Right forelimb (tissue), 1 donor: ENCODE data around the gene TJP3.
A peak's percentile ranks its signal among the peaks of the same experiment; 100 is the strongest.

Source experiments
- DNase-seq: peaks from one replicate; pipeline ENCODE4 v3.0.0-alpha.2; 2018

TJP3 gene

GRCh38 chr19:3670796-3671679, 37.1 kb upstream of the TJP3 start:
- DNase-seq, result peak; percentile 83

- no peak for DNase-seq
Measured at GRCh38 chr19:3671680-3672574, 36.3 kb upstream of the TJP3 start.

DNA sequence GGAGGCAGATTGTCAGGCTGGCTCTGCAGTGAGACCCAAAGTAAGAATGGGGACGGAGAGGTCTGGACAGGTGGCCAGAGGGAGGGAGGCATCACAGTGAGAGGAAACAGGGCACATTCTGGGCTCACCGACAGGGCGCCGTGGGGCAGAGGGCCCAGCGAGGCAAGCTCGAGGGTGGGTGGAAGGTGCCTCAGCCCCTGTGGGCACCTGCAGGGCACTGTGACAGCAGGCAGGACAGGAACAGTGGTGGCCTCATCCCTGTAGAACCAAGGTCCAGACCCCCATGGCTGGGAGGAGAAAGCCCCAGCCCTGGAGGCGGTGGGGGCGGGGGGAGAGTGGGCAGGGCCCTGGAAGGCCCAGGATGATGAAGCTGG, 35.6 kb upstream of the TJP3 start:
- no peak for DNase-seq

- DNase-seq, result no peak
Measured at GRCh38 chr19:3672993-3673392, 35.2 kb upstream of the TJP3 start.

DNA sequence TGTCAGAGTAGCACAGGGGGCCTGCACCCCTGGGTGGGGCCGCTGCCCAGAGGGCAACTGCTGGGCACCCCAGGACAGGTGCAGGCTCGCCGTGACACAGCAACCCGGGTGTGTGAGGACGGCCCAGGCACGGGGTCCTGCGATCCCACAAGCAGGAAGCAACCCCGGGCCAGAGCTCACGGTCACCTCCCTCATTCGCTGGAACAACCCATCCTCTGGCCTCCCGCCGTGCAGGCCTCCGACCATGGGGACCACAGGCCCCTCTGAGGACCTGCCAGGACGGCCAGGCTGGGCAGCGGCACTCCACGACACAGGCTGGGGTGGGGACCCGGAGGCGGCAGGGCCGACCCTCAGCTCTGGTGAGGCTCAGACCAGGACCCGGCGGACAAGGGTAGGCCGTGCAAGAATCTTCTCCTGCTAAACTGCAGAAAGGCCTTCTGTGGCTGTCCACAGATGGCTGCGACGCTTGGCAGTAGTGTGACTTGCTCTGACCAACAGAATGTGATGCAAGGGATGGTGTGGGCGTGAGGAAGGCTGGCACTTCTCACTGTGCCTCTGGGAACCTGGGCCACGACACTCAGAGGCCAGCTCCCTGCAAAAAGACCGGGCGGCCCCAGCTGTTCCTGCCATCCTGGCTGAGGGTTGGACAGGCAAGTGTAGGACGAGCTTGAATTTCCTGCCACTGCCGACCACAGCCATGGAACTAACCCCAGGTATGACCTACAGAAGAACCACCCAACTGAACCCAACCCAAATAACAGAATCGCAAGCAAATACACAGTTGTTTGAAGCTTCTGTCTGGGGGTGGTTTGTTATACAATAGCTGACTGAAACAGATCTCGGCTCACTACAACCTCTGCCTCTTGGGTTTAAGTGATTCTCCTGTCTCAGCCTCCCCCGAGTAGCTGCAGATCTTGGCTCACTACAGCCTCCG, 34.4 kb upstream of the TJP3 start:
- no peak for DNase-seq

- DNase-seq, result no peak
Measured at GRCh38 chr19:3674784-3675543, 33.2 kb upstream of the TJP3 start.

DNA sequence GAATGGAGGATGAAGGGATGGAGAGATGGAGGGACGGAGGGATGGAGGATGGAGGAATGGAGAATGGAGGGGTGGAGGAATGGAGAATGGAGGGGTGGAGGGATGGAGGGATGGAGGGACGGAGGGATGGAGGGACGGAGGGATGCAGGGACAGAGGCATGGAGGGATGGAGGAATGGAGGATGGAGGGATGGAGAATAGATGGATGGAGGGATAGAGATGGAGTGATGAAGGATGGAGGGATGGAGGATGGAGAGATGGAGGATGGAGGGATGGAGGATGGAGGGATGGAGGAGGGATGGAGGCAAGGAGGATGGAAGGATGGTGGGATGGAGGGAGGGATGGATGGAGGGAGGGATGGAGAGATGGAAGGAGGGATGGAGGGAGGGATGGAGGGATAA, 30.0 kb upstream of the TJP3 start:
- DNase-seq, result no peak

DNA sequence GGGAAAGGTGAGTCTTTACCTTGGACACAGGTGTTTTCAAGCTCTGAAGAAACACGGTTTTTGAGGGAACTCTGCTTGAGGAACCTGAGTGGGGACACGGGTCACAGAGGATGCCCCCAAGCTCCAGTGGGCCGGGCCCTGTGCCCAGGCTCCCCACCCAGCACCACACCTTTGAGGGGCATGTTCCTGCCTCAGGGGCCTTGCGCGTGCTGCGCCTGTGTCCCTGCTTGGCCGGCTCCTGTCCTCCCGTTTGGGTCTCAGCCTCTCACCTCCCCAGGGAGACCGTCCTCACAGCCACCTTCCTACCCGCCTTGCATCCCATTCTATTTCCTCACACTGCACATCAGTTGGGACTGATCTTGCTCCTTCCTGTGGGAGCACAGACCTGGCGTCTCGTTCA, 29.0 kb upstream of the TJP3 start:
- DNase-seq, result no peak

DNA sequence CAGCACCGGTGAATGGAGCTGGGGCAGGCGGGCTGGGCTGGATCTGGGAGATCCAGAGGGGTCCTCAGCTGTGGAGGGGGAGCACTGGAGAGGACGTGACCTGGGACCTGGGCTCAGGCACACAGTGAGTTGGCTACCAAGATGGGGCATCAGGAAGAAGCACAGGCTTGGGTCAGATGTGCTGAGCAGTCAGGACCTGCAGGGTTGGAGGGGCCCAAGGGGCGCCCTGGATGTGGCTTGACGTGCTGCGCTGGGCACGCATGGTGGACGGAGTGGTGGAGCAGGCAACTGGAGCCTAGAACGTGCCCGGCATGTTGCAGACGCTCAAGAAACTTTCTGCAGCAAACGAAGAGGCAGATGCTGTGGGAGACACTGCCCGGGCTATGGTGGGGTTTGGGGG, 28.6 kb upstream of the TJP3 start:
- DNase-seq, result no peak

- DNase-seq, result no peak
Measured at GRCh38 chr19:3680939-3681338, 27.2 kb upstream of the TJP3 start.

DNA sequence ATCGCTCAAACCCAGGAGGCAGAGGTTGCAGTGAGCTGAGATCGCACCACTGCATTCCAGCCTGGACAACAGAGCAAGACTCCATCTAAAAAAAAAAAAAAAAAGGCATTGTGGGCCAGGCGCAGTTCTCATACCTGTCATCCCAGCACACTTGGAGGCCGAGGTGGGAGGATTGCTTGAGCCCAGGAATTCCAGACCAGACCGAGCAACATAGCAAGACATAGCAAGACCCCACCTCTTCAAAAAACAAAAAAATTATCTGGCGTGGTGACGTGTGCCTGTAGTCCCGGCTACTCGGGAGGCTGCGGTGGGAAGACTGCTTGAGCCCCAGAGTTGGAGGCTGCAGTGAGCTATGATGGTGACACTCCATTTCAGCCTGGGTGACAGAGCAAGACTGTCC, 25.9 kb upstream of the TJP3 start:
- no peak for DNase-seq

DNA sequence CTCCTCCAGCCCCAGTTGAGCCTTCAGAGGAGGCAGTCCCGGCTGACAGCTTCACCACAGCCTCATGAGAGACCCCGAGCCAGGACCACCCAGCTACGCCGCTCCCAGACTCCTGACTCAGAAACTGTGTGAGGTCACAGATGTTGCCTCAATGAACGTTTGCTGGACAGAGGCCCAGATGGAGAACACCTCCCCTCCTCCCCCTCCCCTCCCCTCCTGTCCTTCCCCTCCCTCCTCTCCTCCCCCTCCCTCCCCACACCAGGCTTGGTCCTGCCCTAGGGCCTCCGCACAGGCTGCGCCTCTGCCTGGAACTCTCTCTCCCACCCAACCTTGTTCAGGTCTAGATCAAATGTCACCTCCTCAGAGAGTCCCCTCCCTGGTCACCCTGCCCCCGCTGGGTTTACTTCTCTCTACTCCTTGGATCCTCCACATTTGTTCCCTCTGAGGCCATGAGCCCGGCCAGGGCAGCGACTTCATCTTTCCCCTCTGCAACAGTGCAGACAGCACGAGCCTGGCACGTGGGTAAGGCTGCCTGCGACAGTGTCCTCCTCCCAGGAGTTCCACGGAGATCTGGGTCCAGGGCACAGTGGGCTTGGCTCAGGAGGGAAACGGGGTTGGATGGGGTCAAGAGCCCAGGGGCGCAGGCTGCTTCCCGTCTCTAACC, 25.3 kb upstream of the TJP3 start:
- DNase-seq, result no peak

GRCh38 chr19:3683405-3684053, 24.7 kb upstream of the TJP3 start:
- no peak for DNase-seq

GRCh38 chr19:3684054-3684816, 23.9 kb upstream of the TJP3 start:
- no peak for DNase-seq

- no peak for DNase-seq
Measured at GRCh38 chr19:3684817-3685410, 23.3 kb upstream of the TJP3 start.

- DNase-seq, result no peak
Measured at GRCh38 chr19:3687393-3687773, 20.8 kb upstream of the TJP3 start.

DNA sequence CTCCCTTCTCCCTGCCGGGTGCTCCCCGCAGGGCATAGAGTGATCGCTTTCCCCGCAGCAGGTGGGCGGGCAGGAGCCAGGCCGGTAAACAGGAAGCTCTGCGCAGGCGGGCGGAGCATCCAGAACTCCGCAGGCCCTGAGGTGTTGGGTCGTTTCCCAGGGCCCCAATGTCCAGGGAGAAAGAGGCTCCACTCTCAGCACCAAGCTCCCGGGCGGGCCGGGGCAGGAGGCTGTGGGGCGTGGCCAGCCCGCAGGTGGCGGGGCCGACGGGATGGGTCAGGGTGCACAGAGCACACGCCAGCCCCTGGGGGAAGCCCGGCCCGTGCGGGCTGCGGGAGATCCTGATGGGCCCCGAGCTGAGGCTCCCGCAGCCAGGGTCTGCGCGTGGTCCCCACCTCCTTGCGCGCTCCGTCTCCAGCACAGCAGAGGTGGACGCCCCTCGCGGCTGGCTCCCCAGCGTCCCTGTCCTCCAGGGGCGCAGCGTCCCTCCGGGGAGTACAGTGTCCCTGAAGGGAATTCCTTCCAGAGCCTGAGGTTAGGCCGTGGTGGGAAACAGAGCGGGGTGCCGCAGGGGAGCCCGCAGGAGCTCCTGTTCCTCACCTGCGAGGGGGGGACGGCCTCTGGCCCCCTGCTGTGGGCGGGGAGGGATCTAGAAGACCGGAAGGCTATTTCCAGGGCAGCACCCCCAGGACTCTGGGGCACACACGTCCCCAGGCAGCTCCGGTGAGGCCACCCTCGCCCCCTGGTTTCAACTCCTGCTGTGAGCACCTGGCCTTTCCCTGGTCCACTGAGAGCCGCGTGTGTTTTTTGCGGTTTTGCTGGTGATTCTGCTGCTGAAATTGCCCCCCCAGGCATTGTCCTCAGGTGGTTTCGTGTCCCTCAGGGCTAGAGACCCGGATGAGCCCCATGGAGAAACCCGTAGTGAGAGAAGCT, 20.1 kb upstream of the TJP3 start:
- DNase-seq, result no peak

DNA sequence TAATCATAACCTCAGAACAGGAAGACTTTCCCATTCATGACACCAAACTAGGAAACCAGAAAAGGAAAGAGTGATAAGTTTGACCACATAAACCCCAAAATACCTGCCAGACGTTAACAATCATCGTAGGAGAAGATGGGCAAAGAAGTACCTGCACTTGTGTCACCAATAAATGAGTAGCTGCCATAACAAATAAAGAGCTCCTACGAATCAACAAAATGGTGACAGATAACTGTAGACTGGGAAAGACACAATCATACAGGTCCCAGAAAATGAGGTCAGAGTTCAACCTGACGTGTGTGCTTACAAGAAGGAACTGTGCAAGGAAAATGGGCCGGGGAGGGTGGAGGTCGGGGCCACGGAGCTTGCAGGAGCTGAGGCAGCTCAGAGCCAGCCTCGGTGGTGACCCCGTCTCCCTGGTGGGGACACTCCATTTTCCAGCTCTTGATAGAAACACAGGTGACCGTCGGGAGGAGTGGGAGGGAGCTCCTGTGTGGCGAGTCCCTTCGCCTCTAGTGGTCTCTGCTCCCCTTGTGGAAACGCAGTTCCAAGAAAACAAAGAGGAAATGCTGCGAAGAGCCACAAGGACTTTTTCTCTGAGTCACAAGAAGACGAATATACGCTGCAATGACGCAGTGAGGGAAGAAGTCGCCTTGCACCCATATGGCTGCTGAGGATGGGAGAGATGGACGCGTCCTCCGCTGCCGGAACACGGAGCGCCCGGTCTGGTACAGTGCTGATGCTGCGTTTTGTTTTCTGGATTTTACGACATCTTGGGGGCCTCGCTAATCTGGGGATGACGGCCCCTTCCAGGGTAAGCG, 17.4 kb upstream of the TJP3 start:
- no peak for DNase-seq
